ENCODE measurements around the gene UBTD1.
"Not testable (repeated sequence)": the region's sequence is repeated elsewhere in the genome, so short reads cannot be mapped to it uniquely, and the experiment has no call there.

UBTD1 gene

GRCh38 chr10:97525086-97525485, 26.4 kb downstream of the UBTD1 start:
- H3K27ac ChIP-seq (ENCODE audit: poor library complexity, severe bottlenecking): no peak overlapping the region
- no peak for ATAC-seq (ENCODE audit: low read depth)
- H3K36me3 ChIP-seq (ENCODE audit: low read depth): no peaks in the 10 kb centered on the region
- TF ChIP-seq CTCF (IDR thresholded peaks at IDR 0.05; ENCODE audit: poor library complexity, severe bottlenecking): no peak
- no peaks in the 10 kb centered on the region for H3K27me3 ChIP-seq (ENCODE audit: insufficient read depth, poor library complexity, severe bottlenecking)
- H3K9me3 ChIP-seq (ENCODE audit: severe bottlenecking): no peaks in the 10 kb centered on the region
- no peak for DNase-seq (ENCODE audit: low spot score)
- no peak overlapping the region for H3K4me3 ChIP-seq (ENCODE audit: severe bottlenecking)
- no peaks in the 10 kb centered on the region for H3K4me1 ChIP-seq (ENCODE audit: insufficient read depth, poor library complexity, severe bottlenecking)

GRCh38 chr10:97525683-97526110, 27.0 kb downstream of the UBTD1 start:
- no peaks in the 10 kb centered on the region for H3K36me3 ChIP-seq (ENCODE audit: low read depth)
- no peak overlapping the region for H3K4me3 ChIP-seq (ENCODE audit: severe bottlenecking)
- H3K4me1 ChIP-seq (ENCODE audit: insufficient read depth, poor library complexity, severe bottlenecking): no peaks in the 10 kb centered on the region
- no peak for TF ChIP-seq CTCF (IDR thresholded peaks at IDR 0.05; ENCODE audit: poor library complexity, severe bottlenecking)
- no peak overlapping the region for H3K27ac ChIP-seq (ENCODE audit: poor library complexity, severe bottlenecking)
- ATAC-seq (ENCODE audit: low read depth) (no peak), DNase-seq (ENCODE audit: low spot score) (no peak)
- no peaks in the 10 kb centered on the region for H3K9me3 ChIP-seq (ENCODE audit: severe bottlenecking)
- no peaks in the 10 kb centered on the region for H3K27me3 ChIP-seq (ENCODE audit: insufficient read depth, poor library complexity, severe bottlenecking)

GRCh38 chr10:97528876-97529275, 30.2 kb downstream of the UBTD1 start:
- not testable (repeated sequence) for H3K9me3 ChIP-seq (ENCODE audit: severe bottlenecking); H3K36me3 ChIP-seq (ENCODE audit: low read depth); DNase-seq (ENCODE audit: low spot score); ATAC-seq (ENCODE audit: low read depth); H3K4me3 ChIP-seq (ENCODE audit: severe bottlenecking); H3K4me1 ChIP-seq (ENCODE audit: insufficient read depth, poor library complexity, severe bottlenecking); H3K27me3 ChIP-seq (ENCODE audit: insufficient read depth, poor library complexity, severe bottlenecking); H3K27ac ChIP-seq (ENCODE audit: poor library complexity, severe bottlenecking)

GRCh38 chr10:97529685-97530465, 31.2 kb downstream of the UBTD1 start:
- ATAC-seq (ENCODE audit: low read depth) (peak; percentile 46; the same call in 1 of the 3 replicates), DNase-seq (ENCODE audit: low spot score) (no peak)
- no peaks in the 10 kb centered on the region for H3K4me1 ChIP-seq (ENCODE audit: insufficient read depth, poor library complexity, severe bottlenecking)
- no peak for TF ChIP-seq CTCF (IDR thresholded peaks at IDR 0.05; ENCODE audit: poor library complexity, severe bottlenecking)
- H3K27ac ChIP-seq (ENCODE audit: poor library complexity, severe bottlenecking): no peak overlapping the region
- H3K27me3 ChIP-seq (ENCODE audit: insufficient read depth, poor library complexity, severe bottlenecking): no peaks in the 10 kb centered on the region
- H3K36me3 ChIP-seq (ENCODE audit: low read depth): no peaks in the 10 kb centered on the region
- H3K4me3 ChIP-seq (ENCODE audit: severe bottlenecking): no peak overlapping the region
- no peaks in the 10 kb centered on the region for H3K9me3 ChIP-seq (ENCODE audit: severe bottlenecking)

- no peaks in the 10 kb centered on the region for H3K27me3 ChIP-seq (ENCODE audit: insufficient read depth, poor library complexity, severe bottlenecking)
- H3K36me3 ChIP-seq (ENCODE audit: low read depth): no peaks in the 10 kb centered on the region
- no peak for TF ChIP-seq CTCF (IDR thresholded peaks at IDR 0.05; ENCODE audit: poor library complexity, severe bottlenecking)
- DNase-seq (ENCODE audit: low spot score): no peak
- no peaks in the 10 kb centered on the region for H3K4me1 ChIP-seq (ENCODE audit: insufficient read depth, poor library complexity, severe bottlenecking)
- no peak overlapping the region for H3K4me3 ChIP-seq (ENCODE audit: severe bottlenecking)
- H3K27ac ChIP-seq (ENCODE audit: poor library complexity, severe bottlenecking): no peak overlapping the region
- ATAC-seq (ENCODE audit: low read depth): peak; percentile 47; the same call in 1 of the 3 replicates
- H3K9me3 ChIP-seq (ENCODE audit: severe bottlenecking): no peaks in the 10 kb centered on the region
Observed at GRCh38 chr10:97531401-97531986, 32.8 kb downstream of the UBTD1 start.

Data from RWPE2 (cell line).